ENCODE measurements around the gene OR2A42.
"Not testable (repeated sequence)": the region's sequence is repeated elsewhere in the genome, so short reads cannot be mapped to it uniquely, and the experiment has no call there.

GRCh38 chr7:144193782-144194181 is 45.6 kb downstream of the OR2A42 start:
- TF ChIP-seq CTCF, POLR2A (IDR thresholded peaks at IDR 0.05): not testable (repeated sequence)

Measured in Peyer's patch (tissue), 4 donors.